Measurements from ENCODE around the gene CEP41. TPM values are rescaled to one million over a fixed set of nuclear protein-coding genes. Genes with fewer than 3 reads are reported as not detected.

The CEP41 gene
- total and polyA plus RNA-seq, 2 donors (not counting 3 experiments of a cell fraction or from before 2014, with no cell fraction given) = 19.5 to 26.8 TPM

DNA sequence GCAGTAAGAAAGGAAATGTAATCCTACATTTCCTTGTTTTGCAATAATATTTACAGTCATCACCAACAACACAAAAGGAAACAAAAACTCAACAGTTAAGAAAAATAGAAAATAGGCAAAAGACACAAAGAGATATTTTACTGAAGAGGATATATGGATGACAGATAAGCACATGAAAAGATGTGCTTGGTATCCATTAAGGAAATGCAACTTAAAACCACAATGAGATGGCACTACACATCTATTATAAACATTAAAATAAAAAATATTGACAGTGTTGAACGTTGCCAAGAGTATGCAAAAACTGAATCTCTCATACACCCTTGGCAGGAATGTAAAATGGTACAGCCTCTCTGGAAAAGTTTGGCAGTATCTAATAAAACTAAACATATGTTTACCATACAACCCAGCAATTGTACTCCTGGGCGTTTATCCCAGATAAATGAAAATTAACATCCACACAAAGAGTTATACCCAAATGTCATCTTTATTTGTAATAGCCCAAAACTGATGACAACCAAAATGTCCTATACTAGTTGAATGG lies 5.4 kb downstream of the CEP41 start:
- Histone ChIP-seq H4K20me1 (replicated peaks; ENCODE audit: control insufficient read depth, extremely low read depth, insufficient read depth, low read length) (no peaks in the 10 kb centered on the region), H3K4me1 (ENCODE audit: control insufficient read depth, extremely low read depth, insufficient read depth, low read length) (peaks cover 35% of the 10 kb centered on the region), H3K27me3 (ENCODE audit: control insufficient read depth in 2 of 2, insufficient read depth in 2 of 2, low read length in 2 of 2) (no peaks in the 10 kb centered on the region), H3K36me3 (ENCODE audit: control insufficient read depth in 2 of 2, extremely low read depth in 1 of 2, insufficient read depth in 2 of 2, low read length in 2 of 2) (no peaks in the 10 kb centered on the region), H3K4me2 (ENCODE audit: insufficient read depth, low read length) (no peak overlapping the region), H3K27ac (ENCODE audit: insufficient read depth, low read depth, low read length) (no peak overlapping the region), H3K9ac (replicated peaks; ENCODE audit: extremely low read depth, insufficient read depth, low read length) (no peak overlapping the region), H2AFZ (ENCODE audit: low read depth, low read length) (no peak overlapping the region), H3K9me3 (replicated peaks; ENCODE audit: control insufficient read depth, insufficient read depth, low read length) (no peaks in the 10 kb centered on the region), H3K9me1 (replicated peaks; ENCODE audit: control insufficient read depth, extremely low read depth, insufficient read depth, low read length) (no peaks in the 10 kb centered on the region), H3K4me3 (replicated peaks in 1 of 3; ENCODE audit: insufficient read depth in 1 of 3, low read depth in 1 of 3, low read length in 3 of 3) (no peak overlapping the region), H3K79me2 (ENCODE audit: control insufficient read depth, insufficient read depth, low read length) (peaks cover 2% of the 10 kb centered on the region)
- ChIA-PET POLR2A (no interaction called here), CTCF (no interaction called here)
- dilution Hi-C loops (cut with MboI; ENCODE audit: extremely low pct_ligation_motif_present, low sequenced_read_pairs) = no loop called here
- no peak for DNase-seq (ENCODE audit: low read depth, low spot score)
- intact Hi-C loops (cut with micrococcal nuclease) = no loop called here
- BruUV-seq (replicated peaks) = no TSS peak
- no peak for FAIRE-seq
- TF ChIP-seq GATA2 (IDR thresholded peaks at IDR 0.05; ENCODE audit: insufficient read depth, insufficient read length, low read depth, low read length) (no peak), EZH2 (IDR thresholded peaks at IDR 0.05; ENCODE audit: borderline replicate concordance, low read depth, low read length, severe bottlenecking) (no peak), JUN (IDR thresholded peaks at IDR 0.05; ENCODE audit: borderline replicate concordance, insufficient read depth, insufficient read length, low read depth) (no peak)
- TF ChIP-seq, protein P1, sequence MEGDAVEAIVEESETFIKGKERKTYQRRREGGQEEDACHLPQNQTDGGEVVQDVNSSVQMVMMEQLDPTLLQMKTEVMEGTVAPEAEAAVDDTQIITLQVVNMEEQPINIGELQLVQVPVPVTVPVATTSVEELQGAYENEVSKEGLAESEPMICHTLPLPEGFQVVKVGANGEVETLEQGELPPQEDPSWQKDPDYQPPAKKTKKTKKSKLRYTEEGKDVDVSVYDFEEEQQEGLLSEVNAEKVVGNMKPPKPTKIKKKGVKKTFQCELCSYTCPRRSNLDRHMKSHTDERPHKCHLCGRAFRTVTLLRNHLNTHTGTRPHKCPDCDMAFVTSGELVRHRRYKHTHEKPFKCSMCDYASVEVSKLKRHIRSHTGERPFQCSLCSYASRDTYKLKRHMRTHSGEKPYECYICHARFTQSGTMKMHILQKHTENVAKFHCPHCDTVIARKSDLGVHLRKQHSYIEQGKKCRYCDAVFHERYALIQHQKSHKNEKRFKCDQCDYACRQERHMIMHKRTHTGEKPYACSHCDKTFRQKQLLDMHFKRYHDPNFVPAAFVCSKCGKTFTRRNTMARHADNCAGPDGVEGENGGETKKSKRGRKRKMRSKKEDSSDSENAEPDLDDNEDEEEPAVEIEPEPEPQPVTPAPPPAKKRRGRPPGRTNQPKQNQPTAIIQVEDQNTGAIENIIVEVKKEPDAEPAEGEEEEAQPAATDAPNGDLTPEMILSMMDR (IDR thresholded peaks at IDR 0.05; ENCODE audit: extremely low read depth in 1 of 2, insufficient read depth in 1 of 2, low read depth in 1 of 2, low read length in 2 of 2) = no peak
- TF ChIP-seq, protein P2, sequence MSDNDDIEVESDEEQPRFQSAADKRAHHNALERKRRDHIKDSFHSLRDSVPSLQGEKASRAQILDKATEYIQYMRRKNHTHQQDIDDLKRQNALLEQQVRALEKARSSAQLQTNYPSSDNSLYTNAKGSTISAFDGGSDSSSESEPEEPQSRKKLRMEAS (IDR thresholded peaks at IDR 0.05; ENCODE audit: insufficient read depth, insufficient read length) = no peak

Data from endothelial cell of umbilical vein (primary cell).